WTC11 (cell line): ENCODE results near the gene INPP4B. TPM values are rescaled to one million over a fixed set of nuclear protein-coding genes. Genes with fewer than 3 reads are reported as not detected.
A peak's percentile ranks its signal among the peaks of the same experiment; 100 is the strongest.

Experiments
- ATAC-seq: fragments of 200-7000 bp; cut with Tn5 transposase; 2 replicates; pipeline ENCODE4 v1.10.0; 2021; ENCODE audit warnings: mild to moderate bottlenecking, moderate library complexity
- CTCF ChIA-PET: fragments of 300-600 bp; sonication (Branson Sonifier 250); formaldehyde crosslinking; loops from one replicate; lab custom pipeline; 2021; ENCODE audit warnings: antibody characterized with exemption; lab: Charles Lee
- POLR2A ChIA-PET: fragments of 350-600 bp; sonication (Branson Sonifier 250); formaldehyde crosslinking; loops from one replicate; lab custom pipeline; 2021; ENCODE audit warnings: antibody characterized with exemption; lab: Charles Lee
- DNase-seq: peaks from one replicate; pipeline ENCODE4 v3.0.0; 2021; ENCODE audit warnings: low spot score
- H3K27ac Mint-ChIP-seq: 2 replicates; pipeline ENCODE4 v1.8.0; 2021; ENCODE audit warnings: mixed read lengths
- H3K27me3 Mint-ChIP-seq: 2 replicates; pipeline ENCODE4 v1.8.0; 2021; ENCODE audit warnings: low read depth, mild to moderate bottlenecking, moderate library complexity, mixed read lengths
- H3K36me3 Mint-ChIP-seq: 2 replicates; pipeline ENCODE4 v1.8.0; 2021; ENCODE audit warnings: mixed read lengths
- H3K4me1 Mint-ChIP-seq: 2 replicates; pipeline ENCODE4 v1.8.0; 2022; ENCODE audit warnings: mixed read lengths
- H3K4me3 Mint-ChIP-seq: 2 replicates; pipeline ENCODE4 v1.8.0; 2021; ENCODE audit warnings: mild to moderate bottlenecking, moderate library complexity, mixed read lengths
- H3K9me3 Mint-ChIP-seq: 2 replicates; pipeline ENCODE4 v1.8.0; 2021; ENCODE audit warnings: mixed read lengths
- ATF6 ChIP-seq: sonication (generic); formaldehyde crosslinking; IDR thresholded peaks from 2 replicates; pipeline ENCODE4 v1.8.1; 2023; ENCODE audit warnings: mild to moderate bottlenecking, missing genetic modification reagents
- CBFB ChIP-seq: sonication (generic); formaldehyde crosslinking; IDR thresholded peaks from 2 replicates; pipeline ENCODE4 v1.8.1; 2022; ENCODE audit warnings: mild to moderate bottlenecking, low read depth, missing genetic modification reagents
- CDX4 ChIP-seq: fragments of 250-450 bp; sonication (Bioruptor Pico); IDR thresholded peaks from 2 replicates; pipeline ENCODE4 v1.9.0; 2021; ENCODE audit warnings: moderate library complexity, mild to moderate bottlenecking, inconsistent platforms, borderline replicate concordance
- CREB1 ChIP-seq: sonication (generic); formaldehyde crosslinking; IDR thresholded peaks from 2 replicates; pipeline ENCODE4 v1.8.0; 2023; ENCODE audit warnings: mild to moderate bottlenecking, missing genetic modification reagents
- E2F4 ChIP-seq: sonication (generic); formaldehyde crosslinking; IDR thresholded peaks from 2 replicates; pipeline ENCODE4 v1.8.1; 2022; ENCODE audit warnings: low read depth, mild to moderate bottlenecking, moderate library complexity, missing genetic modification reagents, borderline replicate concordance
- JAZF1 ChIP-seq: fragments of 250-450 bp; sonication (Bioruptor Pico); IDR thresholded peaks from 2 replicates; pipeline ENCODE4 v1.9.0; 2021; ENCODE audit warnings: moderate library complexity, mild to moderate bottlenecking, inconsistent platforms
- OVOL2 ChIP-seq: fragments of 250-450 bp; sonication (Bioruptor Pico); IDR thresholded peaks from 2 replicates; pipeline ENCODE4 v1.9.0; 2021; ENCODE audit warnings: mild to moderate bottlenecking, borderline replicate concordance
- PRDM15 ChIP-seq: sonication (generic); formaldehyde crosslinking; IDR thresholded peaks from 2 replicates; pipeline ENCODE4 v1.8.0; 2022; ENCODE audit warnings: missing genetic modification reagents
- PREB ChIP-seq: sonication (generic); formaldehyde crosslinking; IDR thresholded peaks from 2 replicates; pipeline ENCODE4 v1.8.1; 2022; ENCODE audit warnings: mild to moderate bottlenecking, missing genetic modification reagents, moderate library complexity, borderline replicate concordance
- RORB ChIP-seq: fragments of 250-450 bp; sonication (Bioruptor Pico); IDR thresholded peaks from 2 replicates; pipeline ENCODE4 v1.9.0; 2021; ENCODE audit warnings: mild to moderate bottlenecking
- USF1 ChIP-seq: sonication (generic); formaldehyde crosslinking; IDR thresholded peaks from 2 replicates; pipeline ENCODE4 v1.8.0; 2022; ENCODE audit warnings: mild to moderate bottlenecking, missing genetic modification reagents
- ZNF532 ChIP-seq: fragments of 250-450 bp; sonication (Bioruptor Pico); IDR thresholded peaks from 2 replicates; pipeline ENCODE4 v1.9.0; 2021; ENCODE audit warnings: mild to moderate bottlenecking, borderline replicate concordance
- total RNA-seq: library from RNA; stranded (reverse); gene quantifications from 3 replicates; pipeline ENCODE4 v1.2.3, GENCODE V29; 2021

INPP4B gene
- total RNA-seq, 1 experiment from 2014 or later = 0.92 TPM

- no peak for TF ChIP-seq ZNF532 (CRISPR knock-in tag)
Measured at GRCh38 chr4:142418697-142419096, 427.4 kb downstream of the INPP4B start (continued).

GRCh38 chr4:142416711-142417275 is 429.3 kb downstream of the INPP4B start:
- peaks cover 22% of the 10 kb centered on the region for H3K4me1 Mint-ChIP-seq
- no peaks in the 10 kb centered on the region for H3K27me3 Mint-ChIP-seq
- POLR2A ChIA-PET = no interaction called here
- no peaks in the 10 kb centered on the region for H3K36me3 Mint-ChIP-seq
- DNase-seq (no peak), ATAC-seq (peak; percentile 46; the same call in 1 of the 2 replicates)
- H3K4me3 Mint-ChIP-seq = no peak overlapping the region
- no peak for TF ChIP-seq RORB (CRISPR knock-in tag)
- TF ChIP-seq PREB = no peak
- no peak for TF ChIP-seq E2F4 (CRISPR knock-in tag)
- TF ChIP-seq OVOL2 = no peak
- no peak for TF ChIP-seq CREB1 (CRISPR knock-in tag)
- no peak for TF ChIP-seq JAZF1 (CRISPR knock-in tag)
- TF ChIP-seq CDX4 = no peak
- no peak for TF ChIP-seq CBFB (CRISPR knock-in tag)
- TF ChIP-seq PRDM15 (CRISPR knock-in tag) = no peak
- TF ChIP-seq ATF6 (CRISPR knock-in tag) = no peak
- TF ChIP-seq USF1 (CRISPR knock-in tag) = no peak
- H3K27ac Mint-ChIP-seq = no peak overlapping the region
- peaks cover 6% of the 10 kb centered on the region for H3K9me3 Mint-ChIP-seq
- CTCF ChIA-PET = no interaction called here
